Measurements from ENCODE around the gene AK4.

Gene AK4

DNA sequence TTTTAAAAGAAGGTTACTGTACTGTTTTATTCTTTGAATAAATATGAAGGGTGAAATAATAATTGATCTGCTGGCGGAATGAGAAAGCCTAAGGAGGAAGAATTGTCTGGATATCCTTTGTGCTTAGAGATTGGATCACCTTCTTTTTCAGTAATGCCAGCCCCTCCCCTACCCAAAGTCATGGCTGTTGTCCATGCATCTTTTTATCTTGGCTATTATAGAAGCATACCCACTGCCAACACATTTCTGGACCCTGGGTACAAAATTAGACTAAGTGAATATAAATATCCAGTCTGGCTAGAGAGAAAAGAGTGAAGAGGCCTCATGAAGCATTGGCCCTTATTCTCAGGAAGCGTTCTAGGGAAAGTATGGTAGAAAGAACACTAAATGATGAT, 28.1 kb downstream of the AK4 start:
- no peaks in the 10 kb centered on the region for H3K79me2 ChIP-seq (ENCODE audit: insufficient read depth, low read length)
- H3K27me3 ChIP-seq (ENCODE audit: low read length): no peaks in the 10 kb centered on the region
- no peaks in the 10 kb centered on the region for H3F3A ChIP-seq (ENCODE audit: insufficient read depth)
- H3K36me3 ChIP-seq (ENCODE audit: low read length): no peaks in the 10 kb centered on the region
- H3K4me3 ChIP-seq (ENCODE audit: insufficient read depth, low read length, poor library complexity, severe bottlenecking): no peak overlapping the region
- H2AFZ ChIP-seq (ENCODE audit: low read depth, low read length, severe bottlenecking): no peak overlapping the region
- H3K9me2 ChIP-seq (replicated peaks; ENCODE audit: insufficient read depth, low read length): no peaks in the 10 kb centered on the region
- no peaks in the 10 kb centered on the region for H4K20me1 ChIP-seq (ENCODE audit: low read depth, low read length)
- H3K9ac ChIP-seq (ENCODE audit: low read length): no peak overlapping the region
- no peak for TF ChIP-seq EZH2phosphoT487 (conservative IDR thresholded peaks at IDR 0.05; ENCODE audit: low read length)
- TF ChIP-seq, protein P1, sequence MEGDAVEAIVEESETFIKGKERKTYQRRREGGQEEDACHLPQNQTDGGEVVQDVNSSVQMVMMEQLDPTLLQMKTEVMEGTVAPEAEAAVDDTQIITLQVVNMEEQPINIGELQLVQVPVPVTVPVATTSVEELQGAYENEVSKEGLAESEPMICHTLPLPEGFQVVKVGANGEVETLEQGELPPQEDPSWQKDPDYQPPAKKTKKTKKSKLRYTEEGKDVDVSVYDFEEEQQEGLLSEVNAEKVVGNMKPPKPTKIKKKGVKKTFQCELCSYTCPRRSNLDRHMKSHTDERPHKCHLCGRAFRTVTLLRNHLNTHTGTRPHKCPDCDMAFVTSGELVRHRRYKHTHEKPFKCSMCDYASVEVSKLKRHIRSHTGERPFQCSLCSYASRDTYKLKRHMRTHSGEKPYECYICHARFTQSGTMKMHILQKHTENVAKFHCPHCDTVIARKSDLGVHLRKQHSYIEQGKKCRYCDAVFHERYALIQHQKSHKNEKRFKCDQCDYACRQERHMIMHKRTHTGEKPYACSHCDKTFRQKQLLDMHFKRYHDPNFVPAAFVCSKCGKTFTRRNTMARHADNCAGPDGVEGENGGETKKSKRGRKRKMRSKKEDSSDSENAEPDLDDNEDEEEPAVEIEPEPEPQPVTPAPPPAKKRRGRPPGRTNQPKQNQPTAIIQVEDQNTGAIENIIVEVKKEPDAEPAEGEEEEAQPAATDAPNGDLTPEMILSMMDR (IDR thresholded peaks at IDR 0.05; ENCODE audit: insufficient read depth, low read length, poor library complexity, severe bottlenecking): no peak
- no peaks in the 10 kb centered on the region for H3K9me3 ChIP-seq (ENCODE audit: insufficient read depth, low read length)
- no peak overlapping the region for H3K4me2 ChIP-seq (ENCODE audit: low read depth, low read length, poor library complexity, severe bottlenecking)
- no peak overlapping the region for H3K27ac ChIP-seq (ENCODE audit: low read depth, low read length)

DNA sequence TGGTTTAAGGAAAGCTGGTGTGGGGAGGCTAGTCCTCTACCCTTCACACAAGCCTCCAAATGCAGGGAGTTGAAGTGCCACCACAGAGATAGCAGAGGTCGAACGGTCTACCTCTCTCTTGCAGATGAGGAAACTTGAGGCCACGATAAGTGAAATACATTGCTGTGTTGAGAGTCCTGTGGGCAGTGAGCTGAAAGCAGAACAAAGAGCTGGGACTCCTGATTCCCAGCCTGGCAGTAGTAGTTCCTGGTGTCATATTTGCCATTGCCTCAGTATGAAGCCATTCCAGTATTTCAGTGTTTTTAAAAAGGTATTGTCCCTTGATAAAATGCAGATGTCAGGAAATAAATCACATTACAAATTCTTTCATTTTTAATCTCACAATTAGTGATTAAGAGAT, 28.6 kb downstream of the AK4 start:
- Histone ChIP-seq H3K27me3 (ENCODE audit: low read length) (no peaks in the 10 kb centered on the region), H3K27ac (ENCODE audit: low read depth, low read length) (no peak overlapping the region), H3K36me3 (ENCODE audit: low read length) (no peaks in the 10 kb centered on the region), H3K9me3 (ENCODE audit: insufficient read depth, low read length) (no peaks in the 10 kb centered on the region), H2AFZ (ENCODE audit: low read depth, low read length, severe bottlenecking) (no peak overlapping the region), H3K9me2 (replicated peaks; ENCODE audit: insufficient read depth, low read length) (no peaks in the 10 kb centered on the region), H3K4me3 (ENCODE audit: insufficient read depth, low read length, poor library complexity, severe bottlenecking) (no peak overlapping the region), H3K4me2 (ENCODE audit: low read depth, low read length, poor library complexity, severe bottlenecking) (no peak overlapping the region), H4K20me1 (ENCODE audit: low read depth, low read length) (no peaks in the 10 kb centered on the region), H3F3A (ENCODE audit: insufficient read depth) (no peaks in the 10 kb centered on the region), H3K9ac (ENCODE audit: low read length) (no peak overlapping the region), H3K79me2 (ENCODE audit: insufficient read depth, low read length) (no peaks in the 10 kb centered on the region)
- TF ChIP-seq EZH2phosphoT487 (conservative IDR thresholded peaks at IDR 0.05; ENCODE audit: low read length): no peak
- TF ChIP-seq, protein P1 (IDR thresholded peaks at IDR 0.05; ENCODE audit: insufficient read depth, low read length, poor library complexity, severe bottlenecking): no peak

DNA sequence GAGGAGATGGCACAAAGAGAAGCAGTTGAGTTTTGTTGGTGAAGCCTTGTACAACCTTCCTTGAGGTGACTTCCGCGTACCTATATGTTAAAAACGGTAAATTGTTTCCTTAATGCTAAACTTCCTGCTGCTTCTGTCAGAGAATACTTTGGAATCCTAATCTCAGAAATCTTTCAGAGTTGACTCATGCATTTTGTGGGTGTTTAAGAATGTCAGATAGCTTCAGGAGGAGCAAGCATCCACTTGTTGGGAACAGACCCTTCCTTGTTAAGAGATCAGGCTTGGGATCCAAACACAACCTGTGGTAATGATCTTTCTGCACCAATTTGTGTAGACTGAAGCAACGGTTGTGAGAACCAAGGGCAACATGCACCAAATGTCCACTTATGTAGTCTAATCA, 29.5 kb downstream of the AK4 start:
- no peak overlapping the region for H3K27ac ChIP-seq (ENCODE audit: low read depth, low read length)
- no peaks in the 10 kb centered on the region for H3K36me3 ChIP-seq (ENCODE audit: low read length)
- H3K9ac ChIP-seq (ENCODE audit: low read length): no peak overlapping the region
- H4K20me1 ChIP-seq (ENCODE audit: low read depth, low read length): no peaks in the 10 kb centered on the region
- no peaks in the 10 kb centered on the region for H3K27me3 ChIP-seq (ENCODE audit: low read length)
- TF ChIP-seq, protein P1 (IDR thresholded peaks at IDR 0.05; ENCODE audit: insufficient read depth, low read length, poor library complexity, severe bottlenecking): no peak
- no peak for TF ChIP-seq EZH2phosphoT487 (conservative IDR thresholded peaks at IDR 0.05; ENCODE audit: low read length)
- no peak overlapping the region for H3K4me2 ChIP-seq (ENCODE audit: low read depth, low read length, poor library complexity, severe bottlenecking)
- H3K9me3 ChIP-seq (ENCODE audit: insufficient read depth, low read length): no peaks in the 10 kb centered on the region
- no peaks in the 10 kb centered on the region for H3K79me2 ChIP-seq (ENCODE audit: insufficient read depth, low read length)
- no peak overlapping the region for H3K4me3 ChIP-seq (ENCODE audit: insufficient read depth, low read length, poor library complexity, severe bottlenecking)
- no peaks in the 10 kb centered on the region for H3K9me2 ChIP-seq (replicated peaks; ENCODE audit: insufficient read depth, low read length)
- no peak overlapping the region for H2AFZ ChIP-seq (ENCODE audit: low read depth, low read length, severe bottlenecking)
- no peaks in the 10 kb centered on the region for H3F3A ChIP-seq (ENCODE audit: insufficient read depth)

DNA sequence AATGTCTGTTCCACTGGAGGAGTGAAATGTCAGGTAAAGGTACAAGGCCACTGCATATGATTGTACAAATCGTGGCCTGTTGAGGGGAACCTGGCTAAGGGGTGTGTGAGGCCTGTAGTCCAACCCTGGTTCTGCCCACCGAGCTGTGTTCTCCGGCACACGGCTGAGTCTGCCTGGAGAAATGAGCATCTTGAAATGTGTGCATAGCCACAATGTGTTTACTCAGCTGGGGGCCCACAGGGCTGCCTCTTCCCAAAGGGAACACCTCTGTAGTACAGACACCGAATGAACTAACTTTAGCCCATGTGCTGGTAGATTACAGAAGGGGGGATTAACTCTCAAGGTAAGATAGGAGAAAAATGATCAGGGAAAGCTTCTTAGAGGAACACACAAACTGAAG, 30.2 kb downstream of the AK4 start:
- no peak for TF ChIP-seq EZH2phosphoT487 (conservative IDR thresholded peaks at IDR 0.05; ENCODE audit: low read length)
- TF ChIP-seq, protein P1 (IDR thresholded peaks at IDR 0.05; ENCODE audit: insufficient read depth, low read length, poor library complexity, severe bottlenecking): no peak
- H3K4me2 ChIP-seq (ENCODE audit: low read depth, low read length, poor library complexity, severe bottlenecking): no peak overlapping the region
- H3K9me3 ChIP-seq (ENCODE audit: insufficient read depth, low read length): no peaks in the 10 kb centered on the region
- no peak overlapping the region for H3K9ac ChIP-seq (ENCODE audit: low read length)
- H3K4me3 ChIP-seq (ENCODE audit: insufficient read depth, low read length, poor library complexity, severe bottlenecking): no peak overlapping the region
- H3K79me2 ChIP-seq (ENCODE audit: insufficient read depth, low read length): no peaks in the 10 kb centered on the region
- no peak overlapping the region for H3K27ac ChIP-seq (ENCODE audit: low read depth, low read length)
- no peaks in the 10 kb centered on the region for H4K20me1 ChIP-seq (ENCODE audit: low read depth, low read length)
- H3F3A ChIP-seq (ENCODE audit: insufficient read depth): no peaks in the 10 kb centered on the region
- H3K36me3 ChIP-seq (ENCODE audit: low read length): no peaks in the 10 kb centered on the region
- no peak overlapping the region for H2AFZ ChIP-seq (ENCODE audit: low read depth, low read length, severe bottlenecking)
- H3K9me2 ChIP-seq (replicated peaks; ENCODE audit: insufficient read depth, low read length): no peaks in the 10 kb centered on the region
- H3K27me3 ChIP-seq (ENCODE audit: low read length): no peaks in the 10 kb centered on the region

Data from SU-DHL-6 (cell line).